HepG2 (cell line): ENCODE results near the gene TFPI. TPM values are rescaled to one million over a fixed set of nuclear protein-coding genes. Genes with fewer than 3 reads are reported as not detected.

Source experiments
- ARID2 ChIP-seq: sonication (generic); formaldehyde crosslinking; IDR thresholded peaks from 2 replicates; pipeline ENCODE4 v1.8.1; 2022; ENCODE audit warnings: mild to moderate bottlenecking, missing genetic modification reagents, borderline replicate concordance
- HOXA5 ChIP-seq: sonication (generic); formaldehyde crosslinking; IDR thresholded peaks from 2 replicates; pipeline ENCODE4 v1.4.0; 2020; ENCODE audit warnings: missing genetic modification reagents
- NBN ChIP-seq: fragments of 450-650 bp; conservative IDR thresholded peaks from 2 replicates; pipeline ENCODE4 v1.6.1; 2017
- NCOA1 ChIP-seq: sonication (generic); formaldehyde crosslinking; IDR thresholded peaks from 2 replicates; pipeline ENCODE4 v1.9.0; 2021; ENCODE audit warnings: missing genetic modification reagents
- NCOA2 ChIP-seq: sonication (generic); formaldehyde crosslinking; IDR thresholded peaks from 2 replicates; pipeline ENCODE4 v1.8.0; 2022; ENCODE audit warnings: inconsistent platforms
- NRL ChIP-seq: sonication (generic); formaldehyde crosslinking; IDR thresholded peaks from 2 replicates; pipeline ENCODE4 v1.5.0; 2020; ENCODE audit warnings: missing genetic modification reagents, mild to moderate bottlenecking, moderate library complexity, borderline replicate concordance
- TAF1 ChIP-seq: sonication (generic); formaldehyde crosslinking; IDR thresholded peaks from 2 replicates; pipeline ENCODE4 v1.4.0; 2020; ENCODE audit warnings: missing genetic modification reagents
- TCF12 ChIP-seq, 2 experiments: fragments of 450-650 bp in 1 of 2; sonication (generic) in 1 of 2; formaldehyde crosslinking in 1 of 2; IDR thresholded peaks; 2 replicates each; pipeline versions ENCODE4 v1.6.1 to v1.8.0; 2017 to 2022; ENCODE audit warnings: antibody characterized with exemption in 1 of 2, mild to moderate bottlenecking in 1 of 2, missing genetic modification reagents in 1 of 2, moderate library complexity in 1 of 2
- YEATS2 ChIP-seq: sonication (generic); formaldehyde crosslinking; IDR thresholded peaks from 2 replicates; pipeline ENCODE4 v1.4.0; 2020; ENCODE audit warnings: missing genetic modification reagents, borderline replicate concordance
- ZNF121 ChIP-seq: sonication (generic); formaldehyde crosslinking; IDR thresholded peaks from 2 replicates; pipeline ENCODE4 v1.5.0; 2020; ENCODE audit warnings: mild to moderate bottlenecking, missing genetic modification reagents
- ZNF17 ChIP-seq: sonication (generic); formaldehyde crosslinking; IDR thresholded peaks from 2 replicates; pipeline ENCODE4 v1.5.0; 2020; ENCODE audit warnings: mild to moderate bottlenecking, missing genetic modification reagents
- ZNF446 ChIP-seq: sonication (generic); formaldehyde crosslinking; IDR thresholded peaks from 2 replicates; pipeline ENCODE4 v1.5.0; 2020; ENCODE audit warnings: mild to moderate bottlenecking, missing genetic modification reagents
- ZNF547 ChIP-seq: sonication (generic); formaldehyde crosslinking; IDR thresholded peaks from 2 replicates; pipeline ENCODE4 v1.5.1; 2020; ENCODE audit warnings: mild to moderate bottlenecking, missing genetic modification reagents
- ZNF781 ChIP-seq: sonication (generic); formaldehyde crosslinking; IDR thresholded peaks from 2 replicates; pipeline ENCODE4 v1.5.1; 2020; ENCODE audit warnings: borderline replicate concordance, mild to moderate bottlenecking, missing genetic modification reagents; ENCODE audit errors: not compliant biosample characterization
- ZNF841 ChIP-seq: sonication (generic); formaldehyde crosslinking; IDR thresholded peaks from 2 replicates; pipeline ENCODE4 v1.8.1; 2023; ENCODE audit warnings: missing genetic modification reagents, borderline replicate concordance
- polyA plus RNA-seq, 8 experiments: library from polyadenylated mRNA; depleted of rRNA in 3 of 8; stranded (reverse) in 7 of 8; unstranded in 1 of 8; fragments of >200 nt; fragmentation: Illumina TruSeq in 4 of 8; extraction: Trizol in 4 of 8; gene quantifications; 2 replicates each; pipeline versions ENCODE4 v1.2.1 to v1.2.3, GENCODE V29; 2011 to 2016; ENCODE audit warnings: low read depth in 4 of 8, missing spikeins in 1 of 8, mixed read lengths in 1 of 8; ENCODE audit not compliant: insufficient read depth in 1 of 8
- total RNA-seq, 5 experiments: library from RNA; depleted of rRNA; stranded (reverse); fragments of >200 nt; fragmentation: Illumina TruSeq; extraction: Trizol; gene quantifications; 2 replicates each; pipeline ENCODE4 v1.2.3, GENCODE V29; 2016; ENCODE audit warnings: low read depth in 1 of 5
- TF ChIP-seq, protein P1 (sequence below), 2 experiments: sonication (generic) in 1 of 2; formaldehyde crosslinking in 1 of 2; IDR thresholded peaks; 2 replicates each; pipeline versions ENCODE4 v1.4.0 to v1.6.1; 2018 to 2020; ENCODE audit warnings: missing genetic modification reagents in 2 of 2, borderline replicate concordance in 1 of 2, low read depth in 1 of 2, mild to moderate bottlenecking in 1 of 2, missing biosample characterization in 1 of 2
- TF ChIP-seq, protein P2 (sequence below): sonication (generic); formaldehyde crosslinking; IDR thresholded peaks from 2 replicates; pipeline ENCODE4 v1.5.1; 2020; ENCODE audit warnings: mild to moderate bottlenecking, missing genetic modification reagents, moderate library complexity
- TF ChIP-seq, protein P3 (sequence below): sonication (generic); formaldehyde crosslinking; IDR thresholded peaks from 2 replicates; pipeline ENCODE4 v1.4.0; 2020; ENCODE audit warnings: mild to moderate bottlenecking, missing genetic modification reagents

The TFPI gene
- total and polyA plus RNA-seq, 2 of the 13 experiments (the other 11 are each of a cell fraction or from before 2014, with no cell fraction given): 301 to 436 TPM

DNA sequence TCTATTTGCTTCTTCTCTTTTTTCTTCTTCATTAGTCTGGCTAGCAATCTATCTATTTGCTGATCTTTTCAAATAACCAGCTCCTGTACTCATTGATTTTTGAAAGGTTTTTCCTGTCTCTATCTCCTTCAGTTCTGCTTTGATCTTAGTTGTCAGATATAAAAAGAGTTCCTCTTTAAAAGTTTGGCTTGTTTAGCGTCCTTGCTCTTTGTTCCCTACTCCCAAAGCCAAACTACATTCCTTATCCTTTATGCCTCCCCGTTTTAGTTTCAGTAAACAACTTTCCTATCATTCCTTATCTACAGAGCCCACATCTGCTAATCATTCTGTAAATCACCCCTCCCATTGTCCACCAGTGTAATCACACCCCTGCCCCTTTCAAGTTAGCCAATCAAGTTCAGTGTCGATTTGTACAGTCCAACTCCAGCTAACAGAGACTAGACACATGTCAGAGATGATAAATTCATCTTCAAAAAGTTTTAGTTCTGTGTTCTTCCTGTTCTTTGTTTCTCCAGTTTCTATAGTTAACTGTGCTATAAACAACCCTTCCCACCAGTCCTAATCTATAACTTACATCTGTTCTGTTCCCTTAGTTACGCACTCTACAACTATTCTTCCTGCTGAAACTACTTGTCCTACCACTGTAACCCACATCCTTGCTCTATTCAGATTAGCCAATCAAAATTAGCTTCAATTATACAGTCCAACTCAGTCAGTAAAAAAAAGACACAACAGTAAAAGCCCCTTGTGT is 44.4 kb downstream of the TFPI start (continued):
- TF ChIP-seq, protein P1, sequence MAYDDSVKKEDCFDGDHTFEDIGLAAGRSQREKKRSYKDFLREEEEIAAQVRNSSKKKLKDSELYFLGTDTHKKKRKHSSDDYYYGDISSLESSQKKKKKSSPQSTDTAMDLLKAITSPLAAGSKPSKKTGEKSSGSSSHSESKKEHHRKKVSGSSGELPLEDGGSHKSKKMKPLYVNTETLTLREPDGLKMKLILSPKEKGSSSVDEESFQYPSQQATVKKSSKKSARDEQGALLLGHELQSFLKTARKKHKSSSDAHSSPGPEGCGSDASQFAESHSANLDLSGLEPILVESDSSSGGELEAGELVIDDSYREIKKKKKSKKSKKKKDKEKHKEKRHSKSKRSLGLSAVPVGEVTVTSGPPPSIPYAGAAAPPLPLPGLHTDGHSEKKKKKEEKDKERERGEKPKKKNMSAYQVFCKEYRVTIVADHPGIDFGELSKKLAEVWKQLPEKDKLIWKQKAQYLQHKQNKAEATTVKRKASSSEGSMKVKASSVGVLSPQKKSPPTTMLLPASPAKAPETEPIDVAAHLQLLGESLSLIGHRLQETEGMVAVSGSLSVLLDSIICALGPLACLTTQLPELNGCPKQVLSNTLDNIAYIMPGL (CRISPR knock-in tag; IDR thresholded peaks at IDR 0.05; ENCODE audit: borderline replicate concordance in 1 of 2, low read depth in 1 of 2): 0 out of 4 replicates have a peak, but pooled peaks of 1 of the 2 experiments have one; percentile 22
- TF ChIP-seq NCOA1 (0 out of 2 replicates have a peak, but pooled peaks have one; percentile 54), YEATS2 (CRISPR knock-in tag) (peak; percentile 54; the same call in 1 of the 2 replicates), TCF12 (IDR thresholded peaks at IDR 0.05) (no peak), TCF12 (CRISPR knock-in tag; IDR thresholded peaks at IDR 0.05) (peak; percentile 69), NRL (no peak), ZNF121 (CRISPR knock-in tag) (no peak), HOXA5 (peak; percentile 97), ZNF781 (peak; percentile 67), TAF1 (CRISPR knock-in tag) (no peak; the same call in 1 of the 2 replicates), ZNF446 (CRISPR knock-in tag) (no peak), NCOA2 (CRISPR knock-in tag) (peak; percentile 100), ZNF547 (CRISPR knock-in tag) (no peak), ZNF17 (CRISPR knock-in tag) (no peak), ZNF841 (CRISPR knock-in tag) (no peak), NBN (no peak), ARID2 (no peak)
- TF ChIP-seq, protein P2, sequence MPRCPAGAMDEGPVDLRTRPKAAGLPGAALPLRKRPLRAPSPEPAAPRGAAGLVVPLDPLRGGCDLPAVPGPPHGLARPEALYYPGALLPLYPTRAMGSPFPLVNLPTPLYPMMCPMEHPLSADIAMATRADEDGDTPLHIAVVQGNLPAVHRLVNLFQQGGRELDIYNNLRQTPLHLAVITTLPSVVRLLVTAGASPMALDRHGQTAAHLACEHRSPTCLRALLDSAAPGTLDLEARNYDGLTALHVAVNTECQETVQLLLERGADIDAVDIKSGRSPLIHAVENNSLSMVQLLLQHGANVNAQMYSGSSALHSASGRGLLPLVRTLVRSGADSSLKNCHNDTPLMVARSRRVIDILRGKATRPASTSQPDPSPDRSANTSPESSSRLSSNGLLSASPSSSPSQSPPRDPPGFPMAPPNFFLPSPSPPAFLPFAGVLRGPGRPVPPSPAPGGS: no peak
- TF ChIP-seq, protein P3, sequence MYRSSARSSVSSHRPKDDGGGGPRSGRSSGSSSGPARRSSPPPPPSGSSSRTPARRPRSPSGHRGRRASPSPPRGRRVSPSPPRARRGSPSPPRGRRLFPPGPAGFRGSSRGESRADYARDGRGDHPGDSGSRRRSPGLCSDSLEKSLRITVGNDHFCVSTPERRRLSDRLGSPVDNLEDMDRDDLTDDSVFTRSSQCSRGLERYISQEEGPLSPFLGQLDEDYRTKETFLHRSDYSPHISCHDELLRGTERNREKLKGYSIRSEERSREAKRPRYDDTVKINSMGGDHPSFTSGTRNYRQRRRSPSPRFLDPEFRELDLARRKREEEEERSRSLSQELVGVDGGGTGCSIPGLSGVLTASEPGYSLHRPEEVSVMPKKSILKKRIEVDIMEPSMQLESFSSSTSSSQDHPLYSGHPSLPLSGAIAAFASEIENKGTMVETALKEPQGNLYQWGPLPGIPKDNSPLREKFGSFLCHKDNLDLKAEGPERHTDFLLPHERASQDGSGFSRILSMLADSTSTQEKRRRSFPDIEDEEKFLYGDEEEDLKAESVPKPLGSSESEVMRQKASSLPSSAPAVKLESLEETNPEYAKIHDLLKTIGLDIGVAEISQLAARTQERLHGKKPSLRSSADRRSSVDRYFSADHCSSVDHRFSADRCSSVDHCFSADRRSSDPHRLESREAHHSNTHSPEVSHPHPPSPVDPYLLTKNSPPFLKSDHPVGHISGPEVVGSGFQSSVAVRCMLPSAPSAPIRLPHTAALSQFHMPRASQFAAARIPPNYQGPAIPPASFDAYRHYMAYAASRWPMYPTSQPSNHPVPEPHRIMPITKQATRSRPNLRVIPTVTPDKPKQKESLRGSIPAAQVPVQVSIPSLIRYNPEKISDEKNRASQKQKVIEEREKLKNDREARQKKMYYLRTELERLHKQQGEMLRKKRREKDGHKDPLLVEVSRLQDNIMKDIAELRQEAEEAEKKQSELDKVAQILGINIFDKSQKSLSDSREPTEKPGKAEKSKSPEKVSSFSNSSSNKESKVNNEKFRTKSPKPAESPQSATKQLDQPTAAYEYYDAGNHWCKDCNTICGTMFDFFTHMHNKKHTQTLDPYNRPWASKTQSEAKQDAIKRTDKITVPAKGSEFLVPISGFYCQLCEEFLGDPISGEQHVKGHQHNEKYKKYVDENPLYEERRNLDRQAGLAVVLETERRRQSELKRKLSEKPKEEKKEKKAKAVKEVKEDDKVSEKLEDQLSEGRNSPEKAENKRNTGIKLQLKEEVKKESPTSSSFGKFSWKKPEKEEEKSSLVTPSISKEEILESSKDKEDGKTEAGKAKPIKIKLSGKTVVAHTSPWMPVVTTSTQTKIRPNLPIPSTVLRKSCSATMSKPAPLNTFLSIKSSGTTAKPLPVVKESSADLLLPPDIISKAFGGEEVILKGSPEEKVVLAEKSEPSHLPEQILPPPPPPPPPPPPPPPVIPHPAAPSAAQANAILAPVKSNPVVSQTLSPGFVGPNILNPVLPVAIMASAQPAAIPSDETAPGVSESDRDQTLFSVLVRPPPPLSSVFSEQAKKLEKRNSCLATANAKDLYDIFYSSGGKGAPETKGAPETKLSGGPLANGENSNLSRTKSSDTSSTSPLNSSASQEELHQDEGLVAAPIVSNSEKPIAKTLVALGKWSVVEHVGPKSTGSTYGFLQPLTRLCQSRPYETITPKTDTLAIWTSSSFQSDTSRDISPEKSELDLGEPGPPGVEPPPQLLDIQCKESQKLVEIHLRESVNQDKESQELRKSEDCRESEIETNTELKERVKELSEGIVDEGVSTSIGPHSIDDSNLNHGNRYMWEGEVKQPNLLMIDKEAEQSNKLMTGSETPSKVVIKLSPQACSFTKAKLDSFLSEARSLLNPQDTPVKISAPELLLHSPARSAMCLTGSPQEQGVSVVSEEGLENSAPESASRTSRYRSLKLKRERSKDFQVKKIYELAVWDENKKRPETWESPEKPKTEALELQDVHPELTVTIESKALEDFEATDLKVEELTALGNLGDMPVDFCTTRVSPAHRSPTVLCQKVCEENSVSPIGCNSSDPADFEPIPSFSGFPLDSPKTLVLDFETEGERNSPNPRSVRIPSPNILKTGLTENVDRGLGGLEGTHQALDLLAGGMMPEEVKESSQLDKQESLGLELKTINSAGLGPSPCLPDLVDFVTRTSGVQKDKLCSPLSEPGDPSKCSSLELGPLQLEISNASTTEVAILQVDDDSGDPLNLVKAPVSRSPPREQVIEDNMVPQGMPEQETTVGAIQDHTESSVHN: no peak
